GM10248 (cell line): ENCODE results near the gene IGF2BP1.

Experiments
- CTCF ChIA-PET: fragments of 300-600 bp; sonication (Branson Sonifier 250); formaldehyde crosslinking; extraction: SDS; loops from one replicate; lab custom pipeline; 2021; ENCODE audit warnings: antibody characterized with exemption; lab: Yijun Ruan, JAX
- POLR2A ChIA-PET: fragments of 350-650 bp; sonication (Branson Sonifier 250); formaldehyde crosslinking; extraction: SDS; loops from one replicate; lab custom pipeline; 2020; ENCODE audit warnings: antibody characterized with exemption; lab: Yijun Ruan, JAX
- DNase-seq: peaks from one replicate; pipeline ENCODE4 v3.0.0; 2012; ENCODE audit errors: extremely low spot score
- CTCF ChIP-seq: IDR thresholded peaks from 2 replicates; pipeline ENCODE4 v1.5.1; 2012; ENCODE audit warnings: mild to moderate bottlenecking, low read depth; ENCODE audit errors: extremely low read depth, missing control alignments, control extremely low read depth

Gene IGF2BP1

GRCh38 chr17:49061524-49061943, 64.3 kb downstream of the IGF2BP1 start:
- POLR2A ChIA-PET, result no interaction called here
- CTCF ChIA-PET, result no interaction called here
- TF ChIP-seq CTCF, result no peak
- no peak for DNase-seq

GRCh38 chr17:49063652-49064051, 66.5 kb downstream of the IGF2BP1 start:
- TF ChIP-seq CTCF, result no peak
- no peak for DNase-seq
- ChIA-PET CTCF (no interaction called here), POLR2A (no interaction called here)

GRCh38 chr17:49067163-49067562, 70.0 kb downstream of the IGF2BP1 start:
- peak; percentile 4 for DNase-seq
- TF ChIP-seq CTCF, result no peak
- ChIA-PET POLR2A (interaction anchor here (0.6 kb wide), 1 partner anchor 171 kb away, joined by 8 read pairs; no protein-coding TSS in a partner anchor), CTCF (interaction anchor here (1.0 kb wide), 1 partner anchor 34 kb away, joined by 3 read pairs; no protein-coding TSS in a partner anchor)

GRCh38 chr17:49069585-49070273, 72.5 kb downstream of the IGF2BP1 start:
- CTCF ChIA-PET, result interaction anchor here (1.1 to 1.2 kb wide), 2 partner anchors 8 to 15 kb away, joined by 3 to 5 read pairs; no protein-coding TSS in a partner anchor

GRCh38 chr17:49071106-49071505, 73.9 kb downstream of the IGF2BP1 start:
- DNase-seq, result no peak
- no peak for TF ChIP-seq CTCF
- ChIA-PET POLR2A (no interaction called here), CTCF (interaction anchor here (1.3 kb wide), 1 partner anchor 39 kb away, joined by 3 read pairs; no protein-coding TSS in a partner anchor)

More at GRCh38 chr17:49069585-49070273, 72.5 kb downstream of the IGF2BP1 start:
- no peak for DNase-seq
- POLR2A ChIA-PET, result interaction anchor here (0.6 kb wide), 2 partner anchors 123 to 606 kb away, joined by 3 read pairs; no protein-coding TSS in a partner anchor
- no peak for TF ChIP-seq CTCF

- POLR2A ChIA-PET, result no interaction called here
- TF ChIP-seq CTCF, result no peak
- CTCF ChIA-PET, result no interaction called here
- DNase-seq, result no peak
Observed at GRCh38 chr17:49074851-49075540, 77.8 kb downstream of the IGF2BP1 start.
